HG03460 (cell line): Measurements from ENCODE around the gene C3orf20.
"Not testable (repeated sequence)": the region's sequence is repeated elsewhere in the genome, so short reads cannot be mapped to it uniquely, and the experiment has no call there.

Source experiments
- ATAC-seq: cut with Tn5 transposase; IDR thresholded peaks from one replicate; pipeline ENCODE4 v1.9.1; 2021; ENCODE audit not compliant: unreplicated experiment

Gene C3orf20

DNA sequence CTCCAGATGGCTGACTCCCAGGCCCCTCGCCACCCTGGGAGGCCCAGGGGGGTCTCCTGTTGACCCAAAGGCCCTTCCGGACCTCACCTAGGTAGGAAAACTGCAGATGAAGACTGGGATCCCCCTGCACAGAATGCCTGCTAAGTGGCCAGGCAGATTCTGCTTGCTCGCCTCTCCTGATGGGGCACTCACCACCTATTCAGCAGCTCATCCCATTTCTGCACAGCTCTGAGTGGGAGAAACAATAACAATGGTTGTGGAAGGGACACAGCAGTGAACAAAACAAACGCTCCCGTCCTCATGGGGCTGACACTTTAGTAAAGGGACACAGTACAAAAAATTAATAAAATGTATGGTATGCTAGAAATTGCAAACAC is 118.9 kb downstream of the C3orf20 start:
- ATAC-seq: no peak

DNA sequence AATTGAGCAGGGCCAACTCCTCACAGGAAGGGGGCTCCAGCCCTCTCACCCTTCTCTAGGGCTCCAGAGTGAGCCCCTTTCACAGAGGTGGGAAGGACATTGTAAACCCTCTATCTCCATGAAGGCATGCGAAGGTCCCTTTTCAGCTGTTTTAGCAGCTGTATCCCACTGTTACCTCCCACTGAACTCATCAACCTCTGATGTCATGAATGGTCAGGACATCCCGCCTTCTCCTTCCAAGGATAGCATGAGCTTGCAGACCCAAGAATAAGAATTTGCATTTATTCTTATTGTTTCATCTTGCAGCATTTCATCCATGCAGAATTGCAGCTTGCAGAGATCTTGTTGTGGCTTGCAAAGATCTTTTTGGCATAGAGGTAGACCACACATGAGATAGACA is 119.5 kb downstream of the C3orf20 start:
- ATAC-seq: no peak

DNA sequence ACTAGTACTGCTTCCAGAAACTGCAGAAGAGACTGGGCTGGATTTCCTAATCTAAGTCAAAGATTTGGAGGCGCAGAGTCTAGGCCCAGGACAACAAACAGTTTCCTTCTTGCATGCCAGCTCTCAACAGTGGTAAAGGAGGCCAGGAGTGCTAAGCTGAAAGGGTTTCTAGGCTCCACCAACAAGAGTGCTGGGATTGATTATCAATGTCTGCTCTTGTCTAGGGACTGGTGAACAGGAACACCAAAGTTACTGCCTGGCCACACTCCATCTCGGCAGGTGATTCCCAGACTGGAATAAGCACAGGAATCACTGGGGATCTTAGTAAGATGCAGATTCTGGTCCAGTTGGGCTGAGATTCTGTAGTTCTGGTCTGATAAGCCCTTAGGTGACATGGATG is 121.1 kb downstream of the C3orf20 start:
- ATAC-seq: no peak

DNA sequence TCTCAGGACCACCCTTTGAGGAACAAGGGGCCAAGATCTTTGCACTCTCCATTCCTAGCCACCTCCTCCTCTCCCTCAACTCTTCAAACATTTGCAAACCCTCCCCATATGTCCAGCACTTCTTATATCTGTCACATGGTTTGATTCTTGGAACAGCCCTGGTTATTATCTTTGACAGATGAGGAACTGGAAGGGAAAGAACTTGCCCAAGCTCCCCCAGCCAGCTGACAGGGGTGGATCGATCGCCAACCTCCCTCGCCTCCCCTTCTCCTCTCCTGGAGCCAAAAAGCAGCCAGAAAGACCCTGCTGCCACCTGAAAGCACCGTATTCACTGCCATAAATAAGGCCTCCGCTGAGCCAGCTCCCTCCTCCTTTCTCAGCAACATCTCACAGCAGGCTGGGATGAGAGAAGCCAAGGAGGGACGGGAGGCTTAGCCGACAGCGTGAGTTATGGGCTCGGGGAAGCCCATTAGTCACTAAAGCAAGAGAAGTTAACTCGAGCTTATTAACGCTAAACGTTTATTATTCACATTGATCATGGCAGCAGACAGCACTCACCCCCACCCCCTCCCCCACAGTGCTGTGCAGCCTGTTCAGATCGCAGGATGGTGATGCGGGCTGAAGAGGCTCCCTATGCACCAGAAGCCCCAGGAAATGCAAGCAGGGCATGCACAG is 121.6 kb downstream of the C3orf20 start:
- no peak for ATAC-seq

DNA sequence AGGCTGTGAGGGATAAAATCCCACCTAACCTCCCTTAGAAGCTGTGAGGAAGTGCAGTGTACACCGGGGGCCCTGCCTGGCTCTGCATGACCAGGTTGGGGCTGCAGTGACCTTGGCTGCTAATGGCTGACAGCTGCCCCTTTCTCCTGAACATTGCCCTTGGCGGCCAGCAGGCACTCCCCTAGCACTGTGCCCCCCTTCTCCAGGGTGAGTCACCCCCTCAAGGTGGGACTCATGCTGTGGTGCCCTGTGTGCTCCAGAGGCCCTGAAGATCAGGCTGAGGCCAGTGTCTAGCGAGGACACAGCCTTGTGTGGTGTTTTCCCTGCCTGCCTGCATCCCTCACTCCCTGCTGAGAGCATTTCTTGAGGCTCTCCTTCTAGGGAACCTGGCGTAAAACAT is 122.8 kb downstream of the C3orf20 start:
- ATAC-seq: no peak

DNA sequence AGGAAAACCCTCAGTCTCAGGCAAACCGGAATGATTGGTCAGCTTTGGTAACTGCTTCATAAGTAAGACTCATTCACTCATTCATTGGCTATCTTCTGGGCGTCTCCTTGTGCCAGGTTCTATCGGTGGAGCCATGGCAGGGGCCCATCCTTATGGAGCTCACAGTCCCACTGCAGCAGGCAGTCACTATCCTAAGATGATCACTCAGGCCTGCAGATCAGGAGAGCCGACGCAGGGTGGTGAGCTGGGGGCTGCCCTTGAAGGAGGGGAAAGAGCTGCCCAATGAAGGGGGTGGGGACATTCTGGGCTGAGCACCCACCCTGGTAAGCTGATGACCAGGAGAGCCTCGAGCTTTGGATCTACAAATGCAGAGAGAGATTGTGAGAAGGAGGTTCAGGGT is 123.3 kb downstream of the C3orf20 start:
- no peak for ATAC-seq

DNA sequence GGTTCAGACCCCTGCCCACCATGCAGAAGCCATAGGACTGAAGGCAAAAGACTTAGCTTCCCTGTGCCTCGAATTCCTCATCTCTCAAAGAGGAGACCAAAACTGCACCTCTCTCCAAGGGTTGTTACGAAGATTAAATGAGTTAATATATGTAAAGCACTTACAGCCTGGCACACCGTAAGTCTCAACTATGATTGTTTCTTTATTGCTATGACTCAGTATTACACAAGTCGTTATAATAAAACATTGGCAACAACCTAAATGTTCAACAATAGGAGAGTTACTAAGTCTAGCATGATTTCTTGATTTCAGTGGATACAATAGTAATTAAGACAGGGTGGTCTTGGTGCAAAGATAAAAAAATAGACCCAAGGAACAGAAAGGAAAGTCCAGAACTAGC is 124.2 kb downstream of the C3orf20 start:
- no peak for ATAC-seq

DNA sequence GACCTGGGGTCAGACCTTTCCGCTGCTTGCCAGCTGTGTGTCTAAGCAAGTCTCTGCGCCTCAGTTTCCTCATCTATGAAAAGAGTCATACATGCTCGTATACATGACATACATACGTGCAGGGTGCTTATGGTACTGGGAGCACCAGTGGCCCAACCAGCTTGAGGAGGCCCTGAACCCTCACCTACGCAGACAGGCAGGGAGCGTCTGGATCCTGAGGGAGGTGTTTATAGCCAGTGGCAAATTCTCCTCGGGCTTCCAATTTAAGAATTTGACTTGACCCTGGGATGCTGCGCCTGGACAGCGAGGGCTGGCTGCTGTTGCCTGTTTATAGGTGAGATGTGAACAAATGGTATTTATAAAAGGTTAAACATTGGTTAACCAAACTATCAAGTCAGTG is 126.1 kb downstream of the C3orf20 start:
- ATAC-seq: no peak

DNA sequence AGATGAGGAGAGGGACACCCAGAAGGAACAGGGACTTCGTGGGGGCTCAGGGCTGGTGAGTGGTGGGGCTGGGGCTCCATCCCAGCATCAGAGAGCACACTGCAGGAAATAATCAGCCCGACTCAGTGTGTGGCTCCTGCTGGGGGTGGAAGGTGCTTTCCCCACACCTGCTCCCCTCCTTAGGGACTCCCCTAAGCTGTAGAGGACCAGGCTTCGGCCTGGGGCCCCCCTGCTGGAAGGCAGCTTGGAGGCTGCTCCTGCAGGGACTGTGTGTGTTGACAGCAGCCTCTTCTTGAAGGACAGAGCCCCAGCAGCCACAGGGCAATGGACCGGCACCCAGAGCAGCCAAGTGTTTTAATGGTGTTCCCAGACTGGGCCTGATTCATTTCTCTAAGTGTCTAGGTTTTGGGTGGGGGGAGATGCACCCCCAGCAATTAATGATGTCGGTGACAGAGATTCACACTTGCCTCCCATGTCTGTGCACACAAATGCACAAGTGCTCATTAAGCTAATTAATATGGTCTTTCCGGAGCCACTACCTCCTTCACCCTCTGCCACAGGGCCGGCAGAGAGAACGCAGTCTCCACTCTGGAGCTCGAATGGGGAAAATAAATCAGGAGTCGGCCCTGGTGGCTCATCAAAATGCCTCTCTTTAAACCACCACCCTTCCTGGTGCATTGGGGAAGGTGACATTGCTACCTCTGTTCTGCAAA is 126.9 kb downstream of the C3orf20 start:
- ATAC-seq: no peak

DNA sequence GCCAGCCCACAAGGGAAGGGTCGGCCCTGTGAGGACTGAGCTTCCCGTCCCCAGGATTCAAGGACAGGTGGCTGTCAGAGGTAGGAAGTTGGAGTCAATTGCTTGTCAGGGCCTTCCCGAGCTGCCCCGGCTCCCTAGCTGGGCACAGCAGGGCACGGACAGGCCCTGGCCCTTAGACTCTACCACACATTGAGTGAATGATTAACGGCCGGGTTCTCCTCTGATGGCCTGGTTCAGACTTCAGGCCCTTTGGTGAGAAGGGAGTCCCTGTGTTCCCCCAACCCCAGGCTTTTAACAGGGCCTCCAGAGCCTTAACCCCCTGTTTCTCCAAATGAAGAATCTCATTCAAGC is 127.4 kb downstream of the C3orf20 start:
- no peak for ATAC-seq

DNA sequence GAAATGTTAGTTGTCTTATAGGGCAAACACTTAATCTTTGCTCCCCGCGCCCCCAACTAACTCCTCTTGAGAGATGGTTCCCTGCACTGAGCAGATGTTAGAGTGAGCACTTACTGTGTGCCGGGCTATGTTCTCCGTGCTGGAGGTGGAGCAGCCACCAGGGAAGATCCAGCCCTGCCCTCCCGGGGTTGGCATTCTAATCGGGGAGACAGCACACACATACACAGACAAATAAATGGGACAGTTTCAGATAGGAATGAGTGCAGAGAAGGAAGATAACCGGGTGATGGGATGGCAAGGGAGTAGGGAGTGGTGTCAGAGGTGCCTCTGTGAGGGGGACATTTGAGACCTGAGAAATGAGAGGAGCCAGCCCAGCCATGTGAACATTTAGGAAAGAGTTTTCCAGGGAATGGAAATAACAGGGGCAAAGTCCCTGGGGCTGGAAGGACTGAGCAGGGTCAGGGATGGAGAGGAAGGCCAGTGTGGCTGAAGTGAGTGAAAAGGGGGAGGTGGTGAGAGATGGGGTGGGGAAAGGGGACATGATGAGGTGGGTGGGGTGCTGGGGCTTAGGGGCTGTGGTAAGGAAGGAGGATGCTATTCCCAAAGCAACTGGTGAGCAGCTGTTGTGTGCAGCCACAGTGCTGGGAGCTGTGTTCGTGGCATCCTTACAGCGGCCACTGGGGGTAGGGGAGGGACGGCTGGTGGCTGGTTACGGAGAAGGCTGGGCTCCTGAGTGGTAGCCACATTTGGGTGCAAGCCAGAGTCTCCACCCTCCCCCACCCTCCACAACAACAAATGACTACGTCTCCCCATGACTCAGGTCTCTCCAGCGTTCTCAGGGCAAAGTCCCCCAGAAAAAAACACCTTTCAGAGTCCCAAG is 128.4 kb downstream of the C3orf20 start:
- ATAC-seq: no peak

DNA sequence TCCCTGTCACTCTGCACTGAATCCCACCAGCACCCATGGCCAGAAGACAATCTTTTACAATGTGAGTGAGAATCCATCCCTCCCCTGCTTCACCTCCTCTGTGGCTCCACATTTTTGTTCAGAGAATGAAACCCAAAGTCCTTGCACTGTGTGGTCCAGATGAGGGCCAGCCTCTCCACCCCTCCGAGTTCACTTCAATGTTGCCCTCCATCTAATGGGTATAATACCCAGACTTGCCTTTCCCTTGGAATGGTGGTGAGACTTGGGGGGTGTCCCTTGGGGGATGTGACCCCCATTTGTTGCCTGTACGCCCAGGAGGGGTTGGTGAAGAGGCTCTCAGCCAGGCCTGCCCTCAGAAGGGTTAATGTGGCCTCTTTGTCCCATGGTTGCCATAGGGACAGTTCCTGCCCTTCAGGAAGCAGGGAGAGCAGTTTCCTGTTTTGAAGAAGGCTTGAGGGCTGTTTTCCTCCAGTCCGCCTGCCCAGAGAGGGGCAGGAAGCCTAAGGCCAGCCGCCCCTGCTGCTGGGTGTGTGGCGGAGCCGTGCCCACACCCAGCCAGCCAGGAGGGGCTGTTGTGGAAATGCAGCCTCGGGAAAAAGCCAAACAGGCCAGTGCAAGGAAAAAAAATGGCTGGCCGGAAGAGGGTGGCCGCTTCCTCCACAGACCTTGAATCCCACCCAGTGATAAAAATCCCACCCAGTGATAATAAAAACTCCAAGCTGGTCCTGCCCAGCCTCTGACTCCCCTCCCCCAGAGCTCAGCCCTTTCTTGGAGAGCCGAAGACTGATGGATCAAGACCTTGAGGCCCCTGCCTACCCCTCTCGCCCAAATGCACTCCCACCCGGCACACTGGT is 129.3 kb downstream of the C3orf20 start:
- ATAC-seq: no peak

DNA sequence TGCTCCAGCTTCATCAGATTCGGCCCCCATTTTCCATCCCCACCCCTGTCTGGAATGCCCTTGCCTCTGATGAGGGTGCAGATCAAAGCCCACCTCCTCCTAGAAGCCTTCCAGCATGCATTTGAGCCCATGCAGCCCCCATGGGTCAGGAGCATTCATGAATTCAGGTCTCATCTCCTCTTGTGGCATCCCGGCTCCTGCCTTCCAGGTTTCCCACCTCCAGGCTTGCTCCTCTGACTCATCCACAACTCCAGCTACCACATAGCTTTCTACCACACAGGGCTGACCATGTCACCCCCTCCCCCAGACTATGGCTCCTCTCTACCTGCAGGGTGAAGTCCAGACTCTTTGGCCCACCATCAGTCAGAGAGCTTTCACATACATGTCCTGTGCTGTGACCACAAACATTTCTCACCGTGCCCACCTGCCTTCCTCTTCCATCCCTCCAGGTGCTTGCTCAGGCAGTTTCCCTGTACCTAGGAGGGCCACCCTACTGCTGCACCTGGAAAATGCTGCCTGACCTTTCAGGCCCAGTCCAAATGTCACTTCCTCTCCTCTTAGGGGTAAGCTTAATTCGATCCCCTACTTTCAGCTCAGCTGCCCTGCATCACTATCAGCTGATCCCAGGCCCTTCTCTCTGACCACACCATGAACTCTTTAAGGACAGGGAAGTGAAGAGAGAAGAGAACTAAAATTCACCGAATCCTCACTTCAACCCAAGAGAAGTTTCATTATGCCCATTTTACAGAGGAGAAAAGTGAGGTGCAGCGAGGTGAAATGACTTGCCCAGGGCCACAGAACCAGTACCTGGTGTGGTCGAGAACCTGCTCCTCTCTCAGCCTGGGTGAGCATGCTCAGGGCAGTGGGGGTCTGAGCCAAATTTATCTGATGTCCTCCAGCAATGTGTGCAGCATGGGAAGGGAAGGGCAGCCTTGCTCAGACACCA is 130.2 kb downstream of the C3orf20 start:
- ATAC-seq: no peak

DNA sequence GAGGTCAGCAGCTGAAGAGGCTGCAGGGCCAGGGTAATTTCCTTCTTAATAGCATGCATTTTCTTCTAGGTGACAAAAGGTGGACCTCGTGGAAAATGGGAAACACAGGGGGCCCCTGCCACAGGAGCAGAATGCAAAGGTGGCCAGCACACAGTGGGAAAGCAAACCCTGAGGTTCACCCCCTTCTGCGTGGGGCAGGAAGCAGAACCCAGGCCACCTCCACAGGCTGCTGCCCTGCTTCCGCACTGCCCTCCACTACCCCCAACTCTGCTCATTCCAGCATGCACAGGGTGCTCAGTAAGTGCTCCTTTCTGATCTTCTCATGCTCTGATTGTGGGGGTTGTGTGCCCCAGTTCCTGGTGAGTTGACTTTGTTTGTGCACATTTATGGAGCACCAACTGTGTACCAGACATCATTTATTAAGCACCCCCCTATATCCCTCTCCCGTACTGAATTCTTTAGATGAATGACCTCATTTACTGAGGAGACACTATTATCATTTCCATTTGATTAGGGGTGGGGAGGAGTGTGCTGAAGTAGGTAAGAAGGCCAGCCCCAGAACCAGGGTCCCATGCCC is 131.1 kb downstream of the C3orf20 start:
- no peak for ATAC-seq

DNA sequence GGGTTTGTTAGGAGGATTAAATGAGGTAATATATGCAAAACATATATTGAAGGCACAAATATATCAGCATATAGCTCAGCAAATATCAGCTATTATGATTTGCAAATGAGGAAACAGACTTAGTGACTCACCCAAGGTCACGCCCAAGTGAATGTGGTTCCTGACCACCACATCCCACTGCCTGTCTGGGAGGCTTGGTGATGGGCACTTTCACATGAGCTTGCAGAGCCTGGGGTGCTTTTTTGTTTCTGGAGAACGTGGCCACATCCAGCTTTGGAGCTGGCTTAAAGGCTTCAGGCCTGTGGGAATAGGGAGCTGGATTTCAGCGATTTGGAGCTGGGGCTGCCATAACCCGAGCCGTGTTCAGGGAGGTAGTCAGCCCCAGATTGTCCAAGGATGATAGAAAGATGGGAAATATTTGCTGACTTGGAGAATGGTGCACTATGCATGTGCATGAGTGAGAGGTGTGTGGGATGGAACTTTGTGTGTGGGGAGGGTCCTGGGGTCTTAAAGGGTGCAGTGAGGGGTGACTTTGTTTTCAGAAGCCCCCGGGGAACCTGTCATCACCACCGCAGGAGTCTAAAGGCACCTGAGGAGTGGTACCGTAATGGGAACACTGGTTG is 131.8 kb downstream of the C3orf20 start:
- ATAC-seq: no peak

DNA sequence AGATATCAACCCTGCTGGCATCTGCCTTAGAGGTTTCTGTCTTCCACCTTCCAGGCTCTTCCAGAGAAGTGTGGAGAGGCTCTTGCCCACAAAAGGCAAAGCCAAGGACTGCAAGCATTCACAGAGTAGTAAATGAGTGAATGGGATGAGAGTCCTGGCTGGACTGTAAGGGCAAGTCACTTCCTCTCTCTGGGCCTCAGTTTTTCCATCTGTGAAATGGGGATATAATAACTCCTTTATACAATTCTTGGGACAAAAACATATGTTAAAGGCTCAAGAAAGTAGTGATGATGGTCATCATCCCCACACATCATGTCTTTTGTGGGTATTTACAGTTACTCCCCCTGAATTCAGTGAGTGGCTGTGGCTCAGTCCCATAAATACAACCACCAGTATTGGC is 133.1 kb downstream of the C3orf20 start:
- ATAC-seq: no peak

DNA sequence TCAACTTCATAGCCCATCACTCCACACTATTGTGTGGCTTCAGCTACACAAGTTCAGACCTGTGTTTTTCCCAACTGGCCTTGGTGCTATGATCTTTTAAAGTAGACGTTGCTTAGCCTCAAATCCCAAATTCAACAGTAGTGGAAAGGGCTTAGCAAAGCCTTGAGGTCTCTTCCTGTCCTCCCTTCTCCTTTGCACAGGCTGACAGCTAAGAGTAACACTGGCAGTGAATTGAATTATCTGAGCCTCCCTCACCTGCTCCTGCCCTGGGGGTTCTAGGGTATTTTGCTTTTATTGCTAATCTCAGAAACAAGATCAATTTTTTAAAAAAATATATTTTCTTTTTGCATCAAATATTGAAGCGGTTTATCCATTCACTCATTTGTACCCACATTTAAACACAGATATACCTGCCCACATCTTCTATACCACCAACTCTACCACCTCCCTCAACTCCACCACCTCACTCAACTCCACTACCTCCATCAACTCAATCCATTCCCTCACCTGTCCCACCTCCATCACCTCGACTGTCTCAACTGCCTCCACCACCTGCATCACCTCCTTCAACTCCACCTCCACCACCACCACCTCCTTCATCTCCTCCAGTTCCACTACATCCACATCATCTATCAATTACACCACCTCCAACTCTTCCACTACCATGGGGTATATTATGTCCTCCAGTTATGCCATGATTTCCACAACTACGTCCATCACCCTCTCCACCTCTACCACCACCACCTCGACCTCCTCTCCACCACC is 133.7 kb downstream of the C3orf20 start:
- no peak for ATAC-seq

DNA sequence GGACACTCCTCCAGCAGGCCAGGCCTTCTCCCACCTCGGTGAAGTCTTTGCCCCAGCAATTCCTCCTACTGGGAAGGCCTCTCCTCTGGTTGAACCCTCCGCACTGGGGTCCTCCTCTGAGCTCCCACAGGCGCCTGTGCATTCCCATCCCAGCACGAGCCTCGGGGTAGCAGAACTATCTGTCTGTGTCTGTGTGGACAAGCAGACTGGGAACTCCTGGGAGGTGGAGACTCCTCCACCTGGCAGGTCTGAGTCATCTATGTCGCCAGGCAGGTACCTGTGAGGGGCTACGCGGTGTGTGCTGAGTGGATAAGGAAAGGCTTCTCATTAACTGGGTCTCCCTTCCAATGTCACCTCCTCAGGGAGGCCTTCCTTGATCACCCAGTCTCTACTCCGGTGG is 134.7 kb downstream of the C3orf20 start:
- not testable (repeated sequence) for ATAC-seq
